BJ (cell line): Measurements from ENCODE around the gene SKIDA1. TPM values are rescaled to one million over a fixed set of nuclear protein-coding genes. Genes with fewer than 3 reads are reported as not detected.

Experiments used
- CTCF ChIA-PET: fragments of 350-600 bp; formaldehyde crosslinking; extraction: SDS; loops from one replicate; lab custom pipeline; 2021; ENCODE audit warnings: antibody characterized with exemption, inconsistent platforms; lab: Yijun Ruan, JAX
- POLR2A ChIA-PET: fragments of 300-600 bp; sonication (Branson Sonifier 250); formaldehyde crosslinking; extraction: SDS; loops from one replicate; lab custom pipeline; 2021; ENCODE audit warnings: antibody characterized with exemption; lab: Charles Lee
- DNase-seq: peaks from one replicate; pipeline ENCODE4 v3.0.0-alpha.2; 2011; ENCODE audit warnings: low read depth
- H3K27me3 ChIP-seq: 2 replicates; pipeline ENCODE4 v1.6.0; 2011; ENCODE audit warnings: low read length; ENCODE audit not compliant: control insufficient read depth, insufficient read depth
- H3K36me3 ChIP-seq: 2 replicates; pipeline ENCODE4 v1.5.1; 2011; ENCODE audit warnings: low read length; ENCODE audit not compliant: control insufficient read depth, insufficient read depth
- H3K4me3 ChIP-seq: 2 replicates; pipeline ENCODE4 v1.5.1; 2011; ENCODE audit warnings: low read depth, mild to moderate bottlenecking, control low read depth, low read length
- CTCF ChIP-seq: IDR thresholded peaks from 2 replicates; pipeline ENCODE4 v1.5.1; 2011; ENCODE audit warnings: low read depth, mild to moderate bottlenecking, control low read depth, inconsistent platforms, low read length, moderate library complexity; ENCODE audit not compliant: insufficient read depth
- polyA plus RNA-seq: library from polyadenylated mRNA; depleted of rRNA; stranded (reverse); fragments of >200 nt; gene quantifications from 2 replicates; pipeline ENCODE4 v1.2.3, GENCODE V29; 2011

The SKIDA1 gene
- polyA plus RNA-seq, 1 experiment = 0.27 TPM

- H3K4me3 ChIP-seq = peak overlapping the region; percentile 59
- CTCF ChIA-PET = interaction anchor here (1.0 to 1.7 kb wide), 8 partner anchors 9 to 240 kb away, joined by 3 to 10 read pairs (median 5); no protein-coding TSS in a partner anchor
- H3K27me3 ChIP-seq = no peaks in the 10 kb centered on the region
- POLR2A ChIA-PET = interaction anchor here (0.7 to 1.2 kb wide), 6 partner anchors 11 to 239 kb away, joined by 4 to 17 read pairs (median 8); no protein-coding TSS in a partner anchor
- no peak for DNase-seq
- TF ChIP-seq CTCF = no peak
- H3K36me3 ChIP-seq = no peaks in the 10 kb centered on the region
Measured at GRCh38 chr10:21518149-21518640, 7.3 kb downstream of the SKIDA1 start.

GRCh38 chr10:21517134-21518031 lies 8.1 kb downstream of the SKIDA1 start:
- DNase-seq = no peak
- H3K4me3 ChIP-seq = peak overlapping the region; percentile 59
- ChIA-PET CTCF (interaction anchor here (1.0 to 3.5 kb wide), 10 partner anchors 10 to 239 kb away, joined by 3 to 17 read pairs (median 6); partner anchors contain the start of gene MLLT10), POLR2A (interaction anchor here (1.2 kb wide), 1 partner anchor 225 kb away, joined by 10 read pairs; no protein-coding TSS in a partner anchor)
- no peak for TF ChIP-seq CTCF
- no peaks in the 10 kb centered on the region for H3K36me3 ChIP-seq
- no peaks in the 10 kb centered on the region for H3K27me3 ChIP-seq

- TF ChIP-seq CTCF = no peak
- DNase-seq = no peak
- CTCF ChIA-PET = interaction anchor here (0.9 to 3.5 kb wide), 7 partner anchors 8 to 237 kb away, joined by 3 to 22 read pairs (median 6); partner anchors contain the start of gene MLLT10
Measured at GRCh38 chr10:21516242-21517131, 9.0 kb downstream of the SKIDA1 start.

GRCh38 chr10:21515361-21516241 lies 9.9 kb downstream of the SKIDA1 start:
- ChIA-PET POLR2A (no interaction called here), CTCF (interaction anchor here (0.6 to 3.5 kb wide), 7 partner anchors 9 to 236 kb away, joined by 3 to 22 read pairs (median 4); no protein-coding TSS in a partner anchor)
- H3K36me3 ChIP-seq = no peaks in the 10 kb centered on the region
- peak overlapping the region; percentile 59 for H3K4me3 ChIP-seq
- TF ChIP-seq CTCF = no peak
- H3K27me3 ChIP-seq = no peaks in the 10 kb centered on the region
- DNase-seq = no peak

More at GRCh38 chr10:21516242-21517131, 9.0 kb downstream of the SKIDA1 start:
- H3K36me3 ChIP-seq = no peaks in the 10 kb centered on the region
- no peaks in the 10 kb centered on the region for H3K27me3 ChIP-seq
- H3K4me3 ChIP-seq = peak overlapping the region; percentile 59
- POLR2A ChIA-PET = interaction anchor here (0.6 kb wide), 1 partner anchor 411 kb away, joined by 3 read pairs; no protein-coding TSS in a partner anchor
